ENCODE data around the gene DNAJC27. TPM values are rescaled to one million over a fixed set of nuclear protein-coding genes. Genes with fewer than 3 reads are reported as not detected.

Gene DNAJC27
- total RNA-seq, 1 experiment from 2014 or later = 5.1 TPM

GRCh38 chr2:24894750-24895149 is 77.0 kb downstream of the DNAJC27 start:
- no peak for DNase-seq
- no peaks in the 10 kb centered on the region for H3K79me2 ChIP-seq (ENCODE audit: low read depth)
- H3K9me3 ChIP-seq (ENCODE audit: insufficient read depth, low read depth) = peaks cover 24% of the 10 kb centered on the region
- intact Hi-C loops (cut with micrococcal nuclease; ENCODE audit: unreplicated experiment) = no loop called here
- ChIA-PET POLR2A (ENCODE audit: unreplicated experiment) (no interaction called here), CTCF (no interaction called here)
- no peaks in the 10 kb centered on the region for H3F3A ChIP-seq (ENCODE audit: insufficient read depth, low read depth)
- no peak overlapping the region for H2AFZ ChIP-seq
- no peak overlapping the region for H3K4me3 ChIP-seq
- H3K27ac ChIP-seq = no peak overlapping the region
- BruUV-seq (replicated peaks) = no TSS peak
- TF ChIP-seq EZH2 (IDR thresholded peaks at IDR 0.05; ENCODE audit: low read depth) = no peak
- H3K4me1 ChIP-seq (replicated peaks; ENCODE audit: insufficient read depth) = no peaks in the 10 kb centered on the region
- H3K4me2 ChIP-seq = no peak overlapping the region
- no peaks in the 10 kb centered on the region for H3K27me3 ChIP-seq (ENCODE audit: insufficient read depth, low read depth)
- H3K36me3 ChIP-seq (ENCODE audit: low read depth) = peaks cover 3% of the 10 kb centered on the region
- H4K20me1 ChIP-seq (ENCODE audit: insufficient read depth) = no peaks in the 10 kb centered on the region
- no peaks in the 10 kb centered on the region for H3K9me2 ChIP-seq (ENCODE audit: insufficient read depth)

GRCh38 chr2:24893934-24894333 is 77.8 kb downstream of the DNAJC27 start:
- peaks cover 24% of the 10 kb centered on the region for H3K9me3 ChIP-seq (ENCODE audit: insufficient read depth, low read depth)
- no peaks in the 10 kb centered on the region for H3K4me1 ChIP-seq (replicated peaks; ENCODE audit: insufficient read depth)
- H2AFZ ChIP-seq = no peak overlapping the region
- no peaks in the 10 kb centered on the region for H3K79me2 ChIP-seq (ENCODE audit: low read depth)
- H4K20me1 ChIP-seq (ENCODE audit: insufficient read depth) = no peaks in the 10 kb centered on the region
- no TSS peak for BruUV-seq (replicated peaks)
- H3K9me2 ChIP-seq (ENCODE audit: insufficient read depth) = no peaks in the 10 kb centered on the region
- no peaks in the 10 kb centered on the region for H3K27me3 ChIP-seq (ENCODE audit: insufficient read depth, low read depth)
- ChIA-PET CTCF (no interaction called here), POLR2A (ENCODE audit: unreplicated experiment) (no interaction called here)
- H3K4me3 ChIP-seq = no peak overlapping the region; the same call in 1 of the 2 replicates
- intact Hi-C loops (cut with micrococcal nuclease; ENCODE audit: unreplicated experiment) = no loop called here
- peaks cover 3% of the 10 kb centered on the region for H3K36me3 ChIP-seq (ENCODE audit: low read depth)
- H3K4me2 ChIP-seq = no peak overlapping the region
- no peaks in the 10 kb centered on the region for H3F3A ChIP-seq (ENCODE audit: insufficient read depth, low read depth)
- H3K27ac ChIP-seq = no peak overlapping the region
- TF ChIP-seq CTCF (conservative IDR thresholded peaks at IDR 0.05) (no peak), EZH2 (IDR thresholded peaks at IDR 0.05; ENCODE audit: low read depth) (no peak)
- DNase-seq = no peak

Other genes starting within 250 kb of the DNAJC27 start
- gene PTRHD1, start 178.6 kb downstream of the DNAJC27 start, total RNA-seq (2021) = 23.6 and 28.7 TPM in 2 replicates
- gene CENPO, start 178.5 kb downstream of the DNAJC27 start, total RNA-seq (2021) = 21.3 and 33.0 TPM in 2 replicates
- gene ADCY3, start 51.7 kb downstream of the DNAJC27 start, total RNA-seq (2021) = 46.3 and 47.4 TPM in 2 replicates
- gene EFR3B, start 70.1 kb upstream of the DNAJC27 start, total RNA-seq (2021) = 0.20 TPM in 1 of 2 replicates, not detected in the other
- not detected in 2 replicates for gene POMC, start 196.6 kb upstream of the DNAJC27 start, total RNA-seq (2021)